ENCODE results near the gene VASP.

VASP gene

GRCh38 chr19:45474606-45475521 is 32.4 kb upstream of the VASP start:
- DNase-seq: no peak

GRCh38 chr19:45475537-45476291 is 31.6 kb upstream of the VASP start:
- DNase-seq: no peak

DNA sequence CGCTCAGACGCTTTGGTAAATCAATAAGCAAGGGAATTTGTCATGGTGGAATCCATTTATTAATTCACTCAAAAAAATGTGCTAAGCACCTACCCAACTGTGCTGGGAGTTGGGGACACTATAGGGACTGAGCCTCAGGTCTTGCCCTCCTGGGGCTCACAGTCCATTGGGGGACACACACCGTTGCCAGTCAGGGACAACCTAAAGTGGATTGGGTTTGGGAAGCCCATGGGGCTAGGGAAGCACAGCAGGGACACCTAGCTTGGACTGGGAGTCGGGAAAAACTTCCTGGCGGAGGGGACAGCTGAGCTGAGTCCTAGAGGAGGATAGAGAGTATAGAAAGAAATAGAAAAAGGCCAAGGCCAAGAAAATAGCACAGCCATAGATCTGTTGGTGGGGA is 31.0 kb upstream of the VASP start:
- no peak for DNase-seq

DNA sequence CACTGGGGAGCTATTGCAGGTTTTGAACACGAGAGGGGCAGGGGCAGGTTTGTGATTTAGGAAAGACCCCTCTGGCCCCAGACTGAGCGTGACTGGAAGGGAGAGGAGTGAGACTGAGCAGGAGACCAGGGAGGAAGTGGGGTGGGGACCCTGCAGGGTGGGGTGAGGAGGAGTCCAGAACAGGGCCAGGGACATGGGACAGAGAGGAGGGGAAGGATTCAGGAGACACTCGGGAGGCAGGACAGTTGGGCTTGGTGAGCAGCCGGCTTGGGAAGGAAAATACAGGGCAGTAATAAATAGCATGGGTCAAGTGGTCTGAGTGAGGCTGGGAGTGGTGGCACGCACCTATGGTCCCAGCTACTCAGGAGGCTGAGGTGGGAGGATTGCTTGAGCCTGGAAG is 30.1 kb upstream of the VASP start:
- no peak for DNase-seq

- no peak for DNase-seq
These were observed 29.4 kb upstream of the VASP start for GRCh38 chr19:45477713-45478453.

GRCh38 chr19:45478454-45479238 is 28.6 kb upstream of the VASP start:
- peak; percentile 86 for DNase-seq

DNA sequence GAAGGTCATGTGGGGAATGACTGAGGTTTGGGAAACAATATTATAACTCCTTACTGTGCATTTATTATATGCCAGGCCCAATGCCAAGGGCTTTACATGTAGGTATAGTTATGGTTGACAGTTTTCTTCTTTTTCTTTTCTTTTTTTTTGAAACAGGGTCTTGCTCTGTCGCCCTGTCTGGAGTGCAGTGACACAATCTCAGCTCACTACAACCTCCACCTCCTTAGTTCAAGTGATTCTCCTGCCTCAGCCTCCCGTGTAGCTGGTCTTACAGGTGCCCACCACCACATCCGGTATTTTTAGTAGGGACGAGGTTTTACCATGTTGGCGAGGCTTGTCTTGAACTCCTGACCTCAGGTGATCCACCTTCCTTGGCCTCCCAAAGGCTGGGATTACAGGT is 24.2 kb upstream of the VASP start:
- DNase-seq: no peak

- peak; percentile 73 for DNase-seq
These were observed 22.9 kb upstream of the VASP start for GRCh38 chr19:45484273-45484945.

DNA sequence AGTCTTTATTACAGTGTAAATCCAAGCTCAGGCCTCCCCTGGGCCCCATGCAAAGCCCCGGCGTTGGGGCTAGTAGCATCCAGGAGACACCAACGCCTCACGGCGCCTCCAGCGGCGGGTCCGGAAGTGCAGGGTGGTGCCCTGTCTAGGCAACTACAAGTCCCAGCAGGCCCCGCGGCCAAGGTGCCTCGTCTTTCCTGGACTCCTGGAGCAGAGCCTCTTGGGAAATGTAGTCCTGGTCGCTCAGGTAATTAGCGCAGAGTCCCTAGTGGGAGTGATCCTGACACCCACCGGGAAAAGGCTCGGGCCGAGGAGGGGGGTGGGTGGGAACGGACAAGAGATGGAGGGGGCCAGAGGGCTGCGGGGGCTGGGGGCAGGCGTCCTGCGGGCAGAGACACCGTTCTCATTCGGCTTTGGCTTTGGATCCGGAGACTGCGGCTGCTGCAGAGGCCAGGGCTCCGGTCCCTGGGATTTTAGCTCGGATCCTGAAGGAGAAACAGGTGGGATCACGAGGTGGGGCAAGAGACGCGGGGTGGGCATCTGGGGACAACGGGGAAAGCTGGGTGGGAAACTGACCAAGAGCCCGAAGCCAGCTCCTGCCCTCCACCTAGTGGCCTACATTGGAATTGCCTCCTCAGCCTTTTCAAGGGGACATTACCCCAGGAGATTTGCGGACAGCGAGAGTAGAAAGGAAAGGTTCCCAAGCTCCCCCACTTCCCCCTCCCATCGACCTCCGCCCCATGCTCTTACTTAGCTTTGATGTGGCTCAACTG is 21.8 kb upstream of the VASP start:
- DNase-seq: peak; percentile 98

DNA sequence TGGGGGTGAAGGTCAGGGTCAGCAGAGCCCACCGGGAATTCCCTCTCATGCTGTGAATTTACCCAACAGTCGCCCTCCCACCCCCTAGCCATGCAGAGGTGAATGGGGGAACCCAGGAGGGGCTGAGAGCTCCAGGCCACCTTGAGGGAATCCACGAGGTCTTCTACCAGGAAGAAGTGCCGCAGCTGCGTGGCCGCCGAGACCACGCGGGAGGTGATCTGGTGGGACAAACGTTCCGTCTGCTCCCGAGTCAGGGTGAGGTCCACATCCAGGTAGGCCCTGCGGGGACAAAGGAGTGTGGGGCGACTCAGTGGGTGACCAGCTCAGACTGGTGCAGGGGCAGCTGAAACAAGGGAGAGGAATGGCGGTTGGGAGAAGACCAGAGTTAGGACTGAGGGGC is 18.6 kb upstream of the VASP start:
- DNase-seq: no peak

GRCh38 chr19:45489216-45489855 is 17.9 kb upstream of the VASP start:
- DNase-seq: no peak

DNA sequence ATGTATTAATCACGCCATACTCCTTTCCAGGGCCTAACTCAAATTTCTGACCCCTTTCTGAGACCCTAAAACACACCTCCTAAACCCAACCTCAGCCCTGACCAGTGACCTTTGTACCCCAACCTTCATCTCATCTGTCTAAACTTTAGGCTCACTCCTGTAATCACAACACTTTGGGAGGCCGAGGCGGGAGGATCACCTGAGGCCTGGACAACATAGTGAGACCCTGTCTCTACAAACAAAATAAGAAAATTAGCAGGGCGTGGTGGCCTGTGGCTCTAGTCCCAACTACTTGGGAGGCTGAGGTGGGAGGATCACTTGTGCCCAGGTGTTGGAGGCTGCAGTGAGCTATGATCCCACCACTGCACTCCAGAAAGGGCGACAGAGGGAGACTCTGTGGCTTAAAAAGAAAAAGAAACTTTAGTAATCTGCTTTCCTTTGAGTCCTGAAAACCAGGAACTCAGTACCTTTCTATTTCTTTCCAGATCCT is 15.1 kb upstream of the VASP start:
- no peak for DNase-seq

DNA sequence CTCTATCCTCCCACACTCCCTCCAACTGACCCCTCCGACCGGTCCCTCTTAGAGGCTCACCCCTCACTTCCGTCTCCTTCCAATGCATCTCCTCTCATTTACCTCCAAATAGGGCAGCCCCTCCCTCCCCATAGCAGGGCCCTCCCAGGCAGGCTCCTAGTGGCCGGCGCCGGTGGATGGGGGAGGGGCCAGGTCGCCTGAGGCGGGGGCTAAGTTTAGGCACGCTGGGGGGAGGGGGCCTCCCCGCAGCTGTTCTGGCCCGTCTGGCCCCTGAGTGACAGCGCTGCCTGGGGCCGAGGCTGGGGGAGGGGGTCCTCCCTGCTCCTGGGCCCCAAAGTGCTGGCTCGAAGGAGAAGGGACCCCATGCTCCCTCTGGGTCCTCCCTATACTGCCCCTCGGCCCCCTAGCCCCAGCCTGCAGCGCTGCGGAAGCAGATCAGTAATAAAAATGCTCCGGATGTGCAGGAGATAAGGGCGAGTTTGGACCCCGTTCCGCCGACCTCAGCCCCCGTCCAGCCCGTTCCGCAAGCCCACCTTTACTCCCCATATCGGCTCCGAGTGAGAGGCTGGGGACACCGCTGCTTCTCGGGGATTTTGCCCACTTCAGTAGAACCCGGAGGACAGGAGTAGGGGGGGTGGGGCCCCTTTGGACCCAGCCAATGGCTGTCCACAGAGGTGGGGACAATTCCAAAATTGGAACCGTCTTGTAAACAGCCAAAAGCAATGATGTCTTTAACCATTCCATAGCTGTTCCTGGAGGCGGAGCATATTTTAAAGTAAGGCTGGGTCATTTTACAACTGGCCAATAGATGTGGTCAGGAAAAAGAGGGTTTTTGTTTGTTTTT is 14.4 kb upstream of the VASP start:
- DNase-seq: peak; percentile 36

- no peak for DNase-seq
These were observed 12.9 kb upstream of the VASP start for GRCh38 chr19:45494261-45494916.

GRCh38 chr19:45495178-45495577 is 12.1 kb upstream of the VASP start:
- no peak for DNase-seq

GRCh38 chr19:45496349-45496953 is 10.8 kb upstream of the VASP start:
- DNase-seq: no peak

- DNase-seq: no peak
These were observed 9.5 kb upstream of the VASP start for GRCh38 chr19:45497791-45498190.

DNA sequence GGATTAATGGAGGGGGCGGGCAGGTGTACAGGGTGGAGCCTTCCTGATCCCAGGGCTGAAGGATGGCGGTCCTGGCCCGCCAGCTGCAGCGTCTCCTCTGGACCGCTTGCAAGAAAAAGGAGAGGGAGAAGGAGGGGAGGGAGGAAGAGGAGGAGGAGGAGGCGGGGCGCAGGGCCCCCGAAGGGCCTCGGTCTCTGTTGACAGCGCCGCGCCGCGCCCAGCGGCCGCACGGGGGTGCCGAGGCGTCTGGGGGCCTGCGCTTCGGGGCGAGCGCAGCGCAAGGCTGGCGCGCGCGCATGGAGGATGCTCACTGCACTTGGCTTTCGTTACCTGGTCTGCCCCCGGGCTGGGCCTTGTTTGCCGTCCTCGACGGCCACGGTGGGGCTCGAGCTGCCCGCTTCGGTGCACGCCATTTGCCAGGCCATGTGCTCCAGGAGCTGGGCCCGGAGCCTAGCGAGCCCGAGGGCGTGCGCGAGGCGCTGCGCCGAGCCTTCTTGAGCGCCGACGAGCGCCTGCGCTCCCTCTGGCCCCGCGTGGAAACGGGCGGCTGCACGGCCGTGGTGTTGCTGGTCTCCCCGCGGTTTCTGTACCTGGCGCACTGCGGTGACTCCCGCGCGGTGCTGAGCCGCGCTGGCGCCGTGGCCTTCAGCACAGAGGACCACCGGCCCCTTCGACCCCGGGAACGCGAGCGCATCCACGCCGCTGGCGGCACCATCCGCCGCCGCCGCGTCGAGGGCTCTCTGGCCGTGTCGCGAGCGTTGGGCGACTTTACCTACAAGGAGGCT is 8.7 kb upstream of the VASP start, which contains the start of gene PPM1N:
PPM1N (plus strand) TSS at position 33 of the 785 bp plus-strand sequence; CDS start at position 63, 30 bp downstream.
- DNase-seq: no peak
